ENCODE results near the gene OR9A2. TPM values are rescaled to one million over a fixed set of nuclear protein-coding genes. Genes with fewer than 3 reads are reported as not detected.

OR9A2 gene
- total RNA-seq, 1 donor from 2014 or later: not detected

GRCh38 chr7:143002898-143003297, 24.0 kb downstream of the OR9A2 start:
- H3K4me3 ChIP-seq (ENCODE audit: low read depth, low read length): no peak overlapping the region
- DNase-seq (ENCODE audit: low read depth) (peak; percentile 8), FAIRE-seq (no peak)
- TF ChIP-seq CTCF (IDR thresholded peaks at IDR 0.05; ENCODE audit: insufficient read depth, low read length, severe bottlenecking): no peak
- H3K36me3 ChIP-seq (ENCODE audit: control insufficient read depth, insufficient read depth, low read length): no peaks in the 10 kb centered on the region
- H3K27me3 ChIP-seq (ENCODE audit: control insufficient read depth, insufficient read depth, low read length): no peaks in the 10 kb centered on the region

DNA sequence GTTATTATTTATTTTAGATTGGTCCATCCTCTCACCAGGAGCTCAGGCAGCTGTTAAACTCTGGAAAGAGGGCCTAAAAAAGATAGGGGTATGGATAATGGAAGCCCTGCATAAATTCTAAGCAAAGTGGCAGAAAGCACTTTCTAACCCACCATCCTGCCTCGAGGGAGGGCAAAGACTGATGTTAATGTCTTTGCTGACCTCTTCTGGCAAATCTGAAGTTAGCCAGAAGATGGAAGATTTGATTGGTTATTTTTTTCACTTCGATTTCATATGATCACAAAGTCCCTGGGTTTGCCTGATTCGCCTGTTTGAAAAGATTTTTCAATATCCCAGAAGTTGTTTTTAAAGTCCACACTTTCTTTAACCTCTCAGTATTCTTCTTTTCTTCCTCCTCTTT, 24.8 kb downstream of the OR9A2 start:
- no peaks in the 10 kb centered on the region for H3K27me3 ChIP-seq (ENCODE audit: control insufficient read depth, insufficient read depth, low read length)
- FAIRE-seq: no peak
- peak; percentile 27 for DNase-seq (ENCODE audit: low read depth)
- H3K4me3 ChIP-seq (ENCODE audit: low read depth, low read length): no peak overlapping the region
- no peaks in the 10 kb centered on the region for H3K36me3 ChIP-seq (ENCODE audit: control insufficient read depth, insufficient read depth, low read length)
- peak; percentile 33 for TF ChIP-seq CTCF (IDR thresholded peaks at IDR 0.05; ENCODE audit: insufficient read depth, low read length, severe bottlenecking)

- H3K4me3 ChIP-seq (ENCODE audit: low read depth, low read length): no peak overlapping the region
- H3K27me3 ChIP-seq (ENCODE audit: control insufficient read depth, insufficient read depth, low read length): no peaks in the 10 kb centered on the region
- no peaks in the 10 kb centered on the region for H3K36me3 ChIP-seq (ENCODE audit: control insufficient read depth, insufficient read depth, low read length)
- FAIRE-seq (no peak), DNase-seq (ENCODE audit: low read depth) (no peak)
- TF ChIP-seq CTCF (IDR thresholded peaks at IDR 0.05; ENCODE audit: insufficient read depth, low read length, severe bottlenecking): no peak
Observed at GRCh38 chr7:143000648-143001047, 26.3 kb downstream of the OR9A2 start.

- no peak for FAIRE-seq
- no peak for TF ChIP-seq CTCF (IDR thresholded peaks at IDR 0.05; ENCODE audit: insufficient read depth, low read length, severe bottlenecking)
- no peak overlapping the region for H3K4me3 ChIP-seq (ENCODE audit: low read depth, low read length)
- no peaks in the 10 kb centered on the region for H3K27me3 ChIP-seq (ENCODE audit: control insufficient read depth, insufficient read depth, low read length)
- no peak for DNase-seq (ENCODE audit: low read depth)
- no peaks in the 10 kb centered on the region for H3K36me3 ChIP-seq (ENCODE audit: control insufficient read depth, insufficient read depth, low read length)
Observed at GRCh38 chr7:142999793-143000192, 27.1 kb downstream of the OR9A2 start.

- Histone ChIP-seq H3K4me3 (ENCODE audit: low read depth, low read length) (no peak overlapping the region), H3K36me3 (ENCODE audit: control insufficient read depth, insufficient read depth, low read length) (no peaks in the 10 kb centered on the region), H3K27me3 (ENCODE audit: control insufficient read depth, insufficient read depth, low read length) (no peaks in the 10 kb centered on the region)
- FAIRE-seq (no peak), DNase-seq (ENCODE audit: low read depth) (no peak)
- TF ChIP-seq CTCF (IDR thresholded peaks at IDR 0.05; ENCODE audit: insufficient read depth, low read length, severe bottlenecking): no peak
Observed at GRCh38 chr7:142998966-142999365, 28.0 kb downstream of the OR9A2 start.

- Histone ChIP-seq H3K36me3 (ENCODE audit: control insufficient read depth, insufficient read depth, low read length) (no peaks in the 10 kb centered on the region), H3K27me3 (ENCODE audit: control insufficient read depth, insufficient read depth, low read length) (no peaks in the 10 kb centered on the region), H3K4me3 (ENCODE audit: low read depth, low read length) (no peak overlapping the region)
- no peak for FAIRE-seq
- no peak for TF ChIP-seq CTCF (IDR thresholded peaks at IDR 0.05; ENCODE audit: insufficient read depth, low read length, severe bottlenecking)
- no peak for DNase-seq (ENCODE audit: low read depth)
Observed at GRCh38 chr7:142997456-142997989, 29.4 kb downstream of the OR9A2 start.

Measured in bronchial epithelial cell (primary cell).